GM12801 (cell line): ENCODE data around the gene ZNF428.

Experiments used
- CTCF ChIP-seq: IDR thresholded peaks from one replicate; pipeline ENCODE4 v1.5.1; 2011; ENCODE audit warnings: control low read depth; ENCODE audit not compliant: insufficient read length; ENCODE audit errors: extremely low read depth

ZNF428 gene

GRCh38 chr19:43594081-43594697 is 25.2 kb downstream of the ZNF428 start:
- TF ChIP-seq CTCF, result no peak

DNA sequence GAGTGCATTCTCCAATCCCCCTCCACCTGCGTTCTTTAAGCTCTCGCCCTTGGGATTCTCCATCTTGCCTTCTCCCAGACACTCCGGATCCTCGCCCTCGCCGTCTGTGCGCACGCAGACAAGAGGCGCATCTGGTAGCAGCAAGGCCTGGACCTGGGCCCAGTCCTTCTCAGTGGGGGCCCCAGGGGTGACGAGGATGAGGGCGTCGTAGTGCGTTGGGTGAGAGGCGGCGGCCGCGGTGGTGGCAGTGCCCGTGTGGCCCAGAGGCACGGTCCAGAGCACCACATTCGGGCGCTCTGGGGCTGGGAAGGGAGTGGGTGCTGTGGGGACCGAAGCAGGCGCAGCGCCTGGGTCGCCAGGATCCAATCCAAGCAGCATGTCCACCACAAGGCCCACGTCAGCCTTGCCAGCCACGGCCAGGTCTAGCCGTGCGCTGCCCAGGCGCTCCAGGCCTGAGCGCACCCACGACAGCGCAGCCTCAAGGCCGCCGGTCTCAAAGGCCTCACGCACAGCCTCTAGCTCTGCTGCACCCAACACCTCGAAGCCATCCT is 26.6 kb downstream of the ZNF428 start:
- TF ChIP-seq CTCF, result no peak

DNA sequence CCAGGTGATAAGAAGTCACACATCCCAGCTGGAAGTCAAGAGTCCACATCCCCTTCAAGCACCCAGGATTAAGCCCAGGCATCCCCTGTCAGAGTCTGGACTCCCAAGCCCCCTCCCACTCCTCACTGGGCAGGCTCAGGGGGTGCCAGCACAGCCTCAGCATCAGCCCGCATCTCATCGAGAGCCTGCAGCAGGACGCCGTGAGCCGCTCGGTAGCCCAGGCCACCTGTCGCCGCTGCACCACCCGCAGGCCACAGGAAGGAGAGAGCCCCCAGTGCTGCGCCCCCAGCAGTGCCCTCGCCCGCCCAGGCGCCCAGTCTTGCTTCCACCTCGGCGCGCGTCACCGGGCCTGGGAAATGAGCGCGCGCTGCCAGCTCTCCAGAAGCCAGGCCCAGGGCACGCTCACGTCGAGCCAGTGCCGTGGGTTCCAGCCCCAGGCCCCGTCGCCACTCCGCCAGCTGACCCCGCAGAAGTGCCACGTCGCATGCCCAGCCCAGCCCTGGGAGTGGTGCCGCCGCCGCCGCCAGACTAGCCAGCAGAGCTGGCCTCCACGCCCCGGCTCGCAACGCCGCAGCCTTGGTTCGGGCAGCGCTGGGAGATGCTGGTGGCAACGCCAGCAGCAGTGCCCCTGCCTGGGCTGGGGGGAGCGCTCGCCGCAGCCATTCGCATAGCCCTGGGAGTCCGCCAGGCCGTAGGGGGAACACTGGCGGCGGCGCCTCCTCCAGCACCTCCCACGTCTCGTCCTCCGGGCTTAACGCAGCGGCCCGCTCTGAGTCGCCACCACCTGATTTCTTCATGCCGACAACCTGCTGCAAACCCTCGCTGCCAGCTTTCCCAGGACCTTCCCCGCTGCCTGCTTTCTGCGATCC is 27.3 kb downstream of the ZNF428 start:
- no peak for TF ChIP-seq CTCF

GRCh38 chr19:43589678-43590077 is 29.8 kb downstream of the ZNF428 start:
- no peak for TF ChIP-seq CTCF

GRCh38 chr19:43589277-43589676 is 30.2 kb downstream of the ZNF428 start:
- TF ChIP-seq CTCF, result no peak

DNA sequence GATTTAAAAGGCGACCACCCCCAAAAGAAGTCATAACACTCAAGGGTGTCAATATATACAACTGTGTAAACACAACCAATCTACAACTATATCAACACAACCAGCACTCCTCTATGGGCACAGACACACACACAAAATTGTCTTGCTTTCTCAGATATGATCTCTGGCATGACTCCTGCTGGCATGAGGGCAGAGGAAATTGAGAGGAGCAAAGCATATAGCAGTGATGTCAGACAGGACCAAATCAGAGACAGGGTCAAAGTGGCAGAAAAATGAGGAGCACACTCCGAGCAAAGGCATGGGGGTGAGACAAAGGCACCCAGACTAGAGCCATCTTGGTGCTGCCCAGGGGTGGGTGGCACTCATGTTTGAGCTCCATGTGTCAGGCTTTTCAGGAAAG is 33.1 kb downstream of the ZNF428 start:
- no peak for TF ChIP-seq CTCF

DNA sequence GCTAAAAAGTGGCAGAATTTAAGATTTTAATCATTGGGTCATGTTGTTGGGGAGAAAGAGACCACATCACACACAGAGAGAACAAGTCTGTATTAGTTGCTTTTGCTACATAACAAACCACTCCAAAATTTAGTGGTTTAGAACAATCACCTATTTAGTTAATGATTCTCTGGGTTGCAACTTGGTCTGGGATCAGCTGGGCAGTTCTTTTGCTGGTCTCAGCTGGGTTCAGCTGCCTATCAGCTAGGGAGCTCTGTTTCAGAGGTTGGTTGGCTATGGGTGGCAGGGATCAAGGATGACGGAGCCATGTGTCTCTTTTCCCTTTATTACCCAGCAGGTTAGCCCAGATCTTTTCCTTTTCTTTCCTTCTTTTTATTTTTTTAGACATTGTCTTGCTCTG is 34.9 kb downstream of the ZNF428 start:
- no peak for TF ChIP-seq CTCF
